ENCODE measurements around the gene AIF1.

DNA sequence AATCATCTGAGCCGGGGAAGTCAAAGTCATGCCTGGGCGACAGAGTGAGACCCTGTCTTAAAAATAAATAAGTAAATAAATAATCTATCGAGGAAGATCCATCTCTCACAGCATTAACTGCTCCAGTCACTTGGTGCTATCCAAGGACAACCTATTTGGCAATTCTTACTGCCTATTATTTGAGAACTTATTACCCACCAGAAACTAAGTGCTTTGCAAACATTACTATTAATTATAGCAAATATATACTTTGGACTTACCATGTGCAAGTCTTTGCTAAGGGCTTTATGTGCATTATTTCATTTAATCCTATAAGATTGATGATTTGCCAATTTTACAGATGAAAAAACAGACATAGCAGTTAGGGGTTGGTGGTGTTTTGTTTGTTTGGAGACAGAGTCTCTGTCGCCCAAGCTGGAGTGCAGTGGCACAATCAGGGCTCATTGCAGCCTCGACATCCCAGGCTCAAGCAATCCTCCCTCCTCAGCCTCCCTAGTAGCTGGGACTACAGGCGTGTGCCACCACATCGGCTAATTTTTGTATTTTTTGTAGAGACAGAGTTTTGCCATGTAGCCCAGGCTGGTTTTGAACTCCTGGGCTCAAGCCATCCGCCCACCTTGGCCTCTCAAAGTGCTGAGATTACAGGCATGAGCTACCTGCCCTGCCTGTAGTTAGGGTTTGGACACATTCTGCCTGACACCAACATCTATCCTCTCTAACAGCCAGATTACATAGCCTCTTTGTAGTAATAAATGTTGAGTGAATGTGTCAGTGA is 39.7 kb downstream of the AIF1 start:
- TF ChIP-seq ZNF274 (IDR thresholded peaks at IDR 0.05; ENCODE audit: low read depth, low read length) (no peak), YY1 (IDR thresholded peaks at IDR 0.05; ENCODE audit: insufficient read depth, insufficient read length) (no peak)

All from NT2/D1 (cell line).